ENCODE measurements around the gene CLMP.

DNA sequence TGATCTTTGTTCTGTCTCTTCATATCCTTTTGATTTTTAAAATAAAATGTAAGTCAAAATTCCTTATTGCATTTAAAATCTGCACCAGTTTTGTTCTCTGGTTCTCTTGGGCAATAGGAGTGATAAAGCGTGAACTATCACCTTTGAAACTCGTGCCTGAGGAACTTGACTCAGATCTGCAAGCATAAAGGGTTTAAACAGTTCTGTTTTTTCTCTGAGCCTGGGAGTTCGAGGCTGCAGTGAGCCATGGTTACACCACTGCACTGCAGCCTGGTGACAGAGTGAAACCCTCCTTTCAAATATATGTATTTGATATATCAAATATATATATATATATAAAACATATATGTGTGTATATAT is 38.9 kb upstream of the CLMP start:
- TF ChIP-seq, protein P1, sequence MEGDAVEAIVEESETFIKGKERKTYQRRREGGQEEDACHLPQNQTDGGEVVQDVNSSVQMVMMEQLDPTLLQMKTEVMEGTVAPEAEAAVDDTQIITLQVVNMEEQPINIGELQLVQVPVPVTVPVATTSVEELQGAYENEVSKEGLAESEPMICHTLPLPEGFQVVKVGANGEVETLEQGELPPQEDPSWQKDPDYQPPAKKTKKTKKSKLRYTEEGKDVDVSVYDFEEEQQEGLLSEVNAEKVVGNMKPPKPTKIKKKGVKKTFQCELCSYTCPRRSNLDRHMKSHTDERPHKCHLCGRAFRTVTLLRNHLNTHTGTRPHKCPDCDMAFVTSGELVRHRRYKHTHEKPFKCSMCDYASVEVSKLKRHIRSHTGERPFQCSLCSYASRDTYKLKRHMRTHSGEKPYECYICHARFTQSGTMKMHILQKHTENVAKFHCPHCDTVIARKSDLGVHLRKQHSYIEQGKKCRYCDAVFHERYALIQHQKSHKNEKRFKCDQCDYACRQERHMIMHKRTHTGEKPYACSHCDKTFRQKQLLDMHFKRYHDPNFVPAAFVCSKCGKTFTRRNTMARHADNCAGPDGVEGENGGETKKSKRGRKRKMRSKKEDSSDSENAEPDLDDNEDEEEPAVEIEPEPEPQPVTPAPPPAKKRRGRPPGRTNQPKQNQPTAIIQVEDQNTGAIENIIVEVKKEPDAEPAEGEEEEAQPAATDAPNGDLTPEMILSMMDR (IDR thresholded peaks at IDR 0.05; ENCODE audit: low read length): no peak
- no peak for TF ChIP-seq EZH2 (IDR thresholded peaks at IDR 0.05; ENCODE audit: borderline replicate concordance, low read length)
